ENCODE results near the gene GABBR2. TPM values are rescaled to one million over a fixed set of nuclear protein-coding genes. Genes with fewer than 3 reads are reported as not detected.

Gene GABBR2
- polyA plus RNA-seq, 1 donor (not counting 4 experiments of a cell fraction or from before 2014, with no cell fraction given): 0.01 TPM

DNA sequence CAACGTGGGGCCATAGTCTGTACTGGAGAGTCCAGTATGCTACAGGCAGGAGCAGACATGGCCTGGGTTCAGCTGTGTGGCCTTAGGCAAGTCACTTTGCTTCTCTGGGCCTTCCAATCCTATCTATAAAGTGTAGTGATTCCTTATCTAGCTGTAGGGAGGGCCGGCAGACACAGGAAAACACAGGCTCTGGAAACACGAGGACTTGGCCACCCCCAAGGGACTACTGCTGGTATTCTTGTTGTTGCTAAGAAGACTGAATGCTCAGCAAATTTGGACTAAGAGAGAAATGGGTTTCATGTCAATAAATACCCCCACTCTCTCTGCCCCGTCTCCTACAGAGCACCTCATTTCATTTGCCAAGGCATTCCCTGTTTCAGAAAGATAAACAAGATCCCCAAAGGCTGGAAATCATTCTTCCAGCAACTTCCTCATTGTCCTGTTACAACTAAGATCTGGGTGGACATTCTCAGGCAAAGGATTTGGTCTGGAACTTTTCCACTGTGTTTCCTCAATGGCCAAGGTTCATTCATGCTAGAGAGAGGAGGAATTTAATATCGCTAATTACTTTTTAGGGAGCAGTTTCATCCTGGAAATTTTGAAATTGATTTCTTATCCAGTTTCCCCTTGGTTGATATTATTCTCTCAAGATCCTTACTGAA lies 105.8 kb downstream of the GABBR2 start:
- no peak for FAIRE-seq
- no peak overlapping the region for H2AFZ ChIP-seq (ENCODE audit: control insufficient read depth, low read length)
- TF ChIP-seq EZH2 (IDR thresholded peaks at IDR 0.05; ENCODE audit: low read length): no peak
- TF ChIP-seq, protein P1, sequence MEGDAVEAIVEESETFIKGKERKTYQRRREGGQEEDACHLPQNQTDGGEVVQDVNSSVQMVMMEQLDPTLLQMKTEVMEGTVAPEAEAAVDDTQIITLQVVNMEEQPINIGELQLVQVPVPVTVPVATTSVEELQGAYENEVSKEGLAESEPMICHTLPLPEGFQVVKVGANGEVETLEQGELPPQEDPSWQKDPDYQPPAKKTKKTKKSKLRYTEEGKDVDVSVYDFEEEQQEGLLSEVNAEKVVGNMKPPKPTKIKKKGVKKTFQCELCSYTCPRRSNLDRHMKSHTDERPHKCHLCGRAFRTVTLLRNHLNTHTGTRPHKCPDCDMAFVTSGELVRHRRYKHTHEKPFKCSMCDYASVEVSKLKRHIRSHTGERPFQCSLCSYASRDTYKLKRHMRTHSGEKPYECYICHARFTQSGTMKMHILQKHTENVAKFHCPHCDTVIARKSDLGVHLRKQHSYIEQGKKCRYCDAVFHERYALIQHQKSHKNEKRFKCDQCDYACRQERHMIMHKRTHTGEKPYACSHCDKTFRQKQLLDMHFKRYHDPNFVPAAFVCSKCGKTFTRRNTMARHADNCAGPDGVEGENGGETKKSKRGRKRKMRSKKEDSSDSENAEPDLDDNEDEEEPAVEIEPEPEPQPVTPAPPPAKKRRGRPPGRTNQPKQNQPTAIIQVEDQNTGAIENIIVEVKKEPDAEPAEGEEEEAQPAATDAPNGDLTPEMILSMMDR (optimal IDR thresholded peaks at IDR 0.05 in 1 of 3, IDR thresholded peaks at IDR 0.05 in 1 of 3, conservative IDR thresholded peaks at IDR 0.05 in 1 of 3; ENCODE audit: extremely low read depth in 1 of 3, insufficient read depth in 2 of 3, low read length in 3 of 3): no peak

DNA sequence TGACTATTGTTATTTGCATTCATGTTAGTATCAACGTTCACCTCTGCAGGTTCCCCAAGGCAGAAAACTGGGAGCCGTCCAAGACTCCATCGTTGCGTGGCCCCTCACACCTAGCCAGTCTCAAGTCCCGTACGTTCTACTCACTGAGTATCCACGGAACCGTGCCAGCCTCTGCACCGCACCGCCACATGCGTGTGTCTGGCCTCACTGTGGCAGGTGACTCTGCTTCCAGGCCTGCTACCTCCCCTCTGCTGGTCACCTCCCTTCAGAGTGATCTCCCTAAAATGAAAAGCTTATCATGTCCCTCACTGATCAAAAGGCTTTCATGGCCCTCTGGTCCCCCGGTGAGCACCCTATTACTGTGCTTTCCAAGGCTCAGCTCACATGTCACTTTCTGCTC lies 108.1 kb downstream of the GABBR2 start:
- no peaks in the 10 kb centered on the region for H3K9me1 ChIP-seq (ENCODE audit: control insufficient read depth, extremely low read depth, insufficient read depth, low read length)
- no peak overlapping the region for H3K4me2 ChIP-seq (ENCODE audit: control insufficient read depth, extremely low read depth, insufficient read depth, low read depth, low read length)
- no peaks in the 10 kb centered on the region for H3K9me3 ChIP-seq (ENCODE audit: control insufficient read depth, low read depth, low read length)
- TF ChIP-seq, protein P1 (optimal IDR thresholded peaks at IDR 0.05 in 1 of 3, IDR thresholded peaks at IDR 0.05 in 1 of 3, conservative IDR thresholded peaks at IDR 0.05 in 1 of 3; ENCODE audit: extremely low read depth in 1 of 3, insufficient read depth in 2 of 3, low read length in 3 of 3): no peak
- no peak for TF ChIP-seq EZH2 (IDR thresholded peaks at IDR 0.05; ENCODE audit: low read length)
- no peak for FAIRE-seq
- DNase-seq (ENCODE audit: low read depth, low spot score): no peak
- H3K36me3 ChIP-seq (ENCODE audit: control insufficient read depth in 2 of 2, extremely low read depth in 1 of 2, insufficient read depth in 2 of 2, low read length in 2 of 2): no peaks in the 10 kb centered on the region
- H3K79me2 ChIP-seq (ENCODE audit: control insufficient read depth, insufficient read depth, low read length): no peaks in the 10 kb centered on the region
- no peak overlapping the region for H3K4me3 ChIP-seq (ENCODE audit: control insufficient read depth in 2 of 3, extremely low read depth in 1 of 3, insufficient read depth in 2 of 3, low read depth in 1 of 3, low read length in 3 of 3)
- H3K27ac ChIP-seq (ENCODE audit: control insufficient read depth, insufficient read depth, low read length): no peak overlapping the region
- H2AFZ ChIP-seq (ENCODE audit: control insufficient read depth, low read length): no peak overlapping the region
- no peak overlapping the region for H3K9ac ChIP-seq (ENCODE audit: control insufficient read depth, extremely low read depth, insufficient read depth, low read length)
- H3K4me1 ChIP-seq (ENCODE audit: control insufficient read depth, extremely low read depth, insufficient read depth, low read length): no peaks in the 10 kb centered on the region
- peaks cover 30% of the 10 kb centered on the region for H3K27me3 ChIP-seq (ENCODE audit: control insufficient read depth, extremely low read depth, insufficient read depth, low read length)
- dilution Hi-C loops (cut with MboI; ENCODE audit: extremely low pct_ligation_motif_present, low sequenced_read_pairs): no loop called here
- H4K20me1 ChIP-seq (ENCODE audit: control insufficient read depth, extremely low read depth, insufficient read depth, low read length): no peaks in the 10 kb centered on the region

More for the DNA sequence above, 105.8 kb downstream of the GABBR2 start:
- Histone ChIP-seq H3K27me3 (ENCODE audit: control insufficient read depth, extremely low read depth, insufficient read depth, low read length) (peaks cover 30% of the 10 kb centered on the region), H4K20me1 (ENCODE audit: control insufficient read depth, extremely low read depth, insufficient read depth, low read length) (no peaks in the 10 kb centered on the region), H3K36me3 (ENCODE audit: control insufficient read depth in 2 of 2, extremely low read depth in 1 of 2, insufficient read depth in 2 of 2, low read length in 2 of 2) (no peaks in the 10 kb centered on the region), H3K4me1 (ENCODE audit: control insufficient read depth, extremely low read depth, insufficient read depth, low read length) (no peaks in the 10 kb centered on the region), H3K4me2 (ENCODE audit: control insufficient read depth, extremely low read depth, insufficient read depth, low read depth, low read length) (no peak overlapping the region), H3K9me1 (ENCODE audit: control insufficient read depth, extremely low read depth, insufficient read depth, low read length) (no peaks in the 10 kb centered on the region), H3K27ac (ENCODE audit: control insufficient read depth, insufficient read depth, low read length) (no peak overlapping the region), H3K9ac (ENCODE audit: control insufficient read depth, extremely low read depth, insufficient read depth, low read length) (no peak overlapping the region), H3K4me3 (ENCODE audit: control insufficient read depth in 2 of 3, extremely low read depth in 1 of 3, insufficient read depth in 2 of 3, low read depth in 1 of 3, low read length in 3 of 3) (no peak overlapping the region), H3K9me3 (ENCODE audit: control insufficient read depth, low read depth, low read length) (no peaks in the 10 kb centered on the region), H3K79me2 (ENCODE audit: control insufficient read depth, insufficient read depth, low read length) (no peaks in the 10 kb centered on the region)
- dilution Hi-C loops (cut with MboI; ENCODE audit: extremely low pct_ligation_motif_present, low sequenced_read_pairs): no loop called here
- no peak for DNase-seq (ENCODE audit: low read depth, low spot score)
